DOHH2 (cell line): ENCODE data around the gene METTL18.

Source experiments
- EZH2phosphoT487 ChIP-seq: fragments of 200-600 bp; sonication (generic); IDR thresholded peaks from 2 replicates; pipeline ENCODE4 v1.6.1; 2017; ENCODE audit warnings: borderline replicate concordance, mild to moderate bottlenecking, antibody characterized with exemption, low read length, moderate library complexity, mixed read lengths
- TF ChIP-seq, protein P1 (sequence below): fragments of 200-600 bp; sonication (generic); IDR thresholded peaks from one replicate; pipeline ENCODE4 v1.5.1; 2014; ENCODE audit warnings: antibody characterized with exemption, mild to moderate bottlenecking, low read depth, low read length; ENCODE audit not compliant: poor library complexity, severe bottlenecking

DNA sequence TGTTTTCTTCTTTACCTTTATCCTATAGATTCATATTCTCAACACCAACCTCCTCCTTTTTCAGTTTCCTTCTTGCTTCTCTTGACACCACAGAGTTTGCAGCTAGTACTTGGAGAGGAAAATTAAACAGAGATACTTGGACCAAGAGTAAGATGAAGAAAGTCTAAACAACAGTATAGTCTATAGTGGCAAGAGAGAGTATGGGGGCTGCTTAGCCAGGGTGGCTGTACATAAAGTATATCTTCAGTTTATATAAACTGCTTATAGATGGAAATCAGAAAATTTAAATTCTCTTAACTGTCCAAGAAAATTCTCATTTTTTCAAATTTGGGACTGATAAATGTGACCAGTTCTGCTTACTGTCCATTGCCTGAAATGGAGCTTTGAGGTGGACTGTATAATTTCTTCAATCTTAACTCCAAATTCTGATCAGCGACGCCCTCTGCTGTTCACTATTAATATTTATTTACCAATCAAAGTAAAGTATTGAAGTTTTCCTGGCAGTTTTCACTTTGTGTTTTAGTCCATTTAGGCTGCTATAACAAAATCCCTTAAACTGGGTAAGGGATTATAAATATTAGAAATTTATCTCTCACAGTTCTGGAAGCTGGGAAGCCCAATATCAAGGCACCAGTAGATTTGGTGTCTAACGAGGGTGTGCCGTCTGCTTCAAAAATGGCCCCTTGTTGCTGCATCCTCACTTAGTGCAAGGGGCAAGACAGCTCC is 14.8 kb upstream of the METTL18 start:
- TF ChIP-seq, protein P1, sequence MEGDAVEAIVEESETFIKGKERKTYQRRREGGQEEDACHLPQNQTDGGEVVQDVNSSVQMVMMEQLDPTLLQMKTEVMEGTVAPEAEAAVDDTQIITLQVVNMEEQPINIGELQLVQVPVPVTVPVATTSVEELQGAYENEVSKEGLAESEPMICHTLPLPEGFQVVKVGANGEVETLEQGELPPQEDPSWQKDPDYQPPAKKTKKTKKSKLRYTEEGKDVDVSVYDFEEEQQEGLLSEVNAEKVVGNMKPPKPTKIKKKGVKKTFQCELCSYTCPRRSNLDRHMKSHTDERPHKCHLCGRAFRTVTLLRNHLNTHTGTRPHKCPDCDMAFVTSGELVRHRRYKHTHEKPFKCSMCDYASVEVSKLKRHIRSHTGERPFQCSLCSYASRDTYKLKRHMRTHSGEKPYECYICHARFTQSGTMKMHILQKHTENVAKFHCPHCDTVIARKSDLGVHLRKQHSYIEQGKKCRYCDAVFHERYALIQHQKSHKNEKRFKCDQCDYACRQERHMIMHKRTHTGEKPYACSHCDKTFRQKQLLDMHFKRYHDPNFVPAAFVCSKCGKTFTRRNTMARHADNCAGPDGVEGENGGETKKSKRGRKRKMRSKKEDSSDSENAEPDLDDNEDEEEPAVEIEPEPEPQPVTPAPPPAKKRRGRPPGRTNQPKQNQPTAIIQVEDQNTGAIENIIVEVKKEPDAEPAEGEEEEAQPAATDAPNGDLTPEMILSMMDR = peak; percentile 73
- no peak for TF ChIP-seq EZH2phosphoT487
